Anterior cingulate cortex (tissue), 58 donors: ENCODE measurements around the gene MYRF.

Source experiments
- DNase-seq, 58 donors: peaks; one replicate each; lab custom pipeline; 2025; lab: John Stamatoyannopoulos, UW

The MYRF gene

GRCh38 chr11:61718046-61718531 is 34.3 kb upstream of the MYRF start:
- no peak for DNase-seq

GRCh38 chr11:61718621-61719302 is 33.7 kb upstream of the MYRF start:
- peak in 35 of 58 donors; percentile 13 to 72 (median 38) for DNase-seq

GRCh38 chr11:61719978-61720377 is 32.5 kb upstream of the MYRF start:
- no peak for DNase-seq

GRCh38 chr11:61720597-61720996 is 31.8 kb upstream of the MYRF start:
- no peak for DNase-seq

GRCh38 chr11:61724437-61724836 is 28.0 kb upstream of the MYRF start:
- DNase-seq: no peak

GRCh38 chr11:61725781-61726231 is 26.6 kb upstream of the MYRF start:
- DNase-seq: no peak

GRCh38 chr11:61726775-61727174 is 25.7 kb upstream of the MYRF start:
- DNase-seq: no peak

GRCh38 chr11:61727401-61727811 is 25.0 kb upstream of the MYRF start:
- DNase-seq: peak in 31 of 58 donors; percentile 13 to 76 (median 41)

GRCh38 chr11:61728066-61728939 is 24.1 kb upstream of the MYRF start:
- no peak for DNase-seq

GRCh38 chr11:61728940-61729219 is 23.6 kb upstream of the MYRF start:
- no peak for DNase-seq

- DNase-seq: no peak
Observed at GRCh38 chr11:61730240-61730994, 22.0 kb upstream of the MYRF start.

GRCh38 chr11:61731211-61731951 is 21.1 kb upstream of the MYRF start:
- no peak for DNase-seq

- DNase-seq: peak in 1 of 58 donors; percentile 24
Observed at GRCh38 chr11:61731952-61732675, 20.3 kb upstream of the MYRF start.

GRCh38 chr11:61732705-61733104 is 19.7 kb upstream of the MYRF start:
- peak in 28 of 58 donors; percentile 21 to 64 (median 34) for DNase-seq

GRCh38 chr11:61733120-61733978 is 19.1 kb upstream of the MYRF start:
- DNase-seq: peak; percentile 12 to 91 (median 78)

- DNase-seq: no peak
Observed at GRCh38 chr11:61734767-61735166, 17.7 kb upstream of the MYRF start.

GRCh38 chr11:61735391-61735790 is 17.0 kb upstream of the MYRF start:
- no peak for DNase-seq

GRCh38 chr11:61736310-61736709 is 16.1 kb upstream of the MYRF start:
- DNase-seq: peak in 11 of 58 donors; percentile 10 to 75 (median 42)

GRCh38 chr11:61737131-61737530 is 15.3 kb upstream of the MYRF start:
- DNase-seq: no peak
